ENCODE results near the gene SMARCA1.

- TF ChIP-seq CTCF (conservative IDR thresholded peaks at IDR 0.05; ENCODE audit: low read depth, low read length) (no peak), RAD21 (IDR thresholded peaks at IDR 0.05; ENCODE audit: low read length) (no peak), RFX5 (IDR thresholded peaks at IDR 0.05; ENCODE audit: low read depth, low read length) (no peak), BHLHE40 (IDR thresholded peaks at IDR 0.05; ENCODE audit: low read depth, low read length) (no peak), POLR2A (IDR thresholded peaks at IDR 0.05; ENCODE audit: low read depth, low read length) (no peak), MAZ (IDR thresholded peaks at IDR 0.05; ENCODE audit: borderline replicate concordance, low read depth, low read length) (no peak)
Measured at GRCh38 chrX:129525162-129525561, 1.9 kb upstream of the SMARCA1 start.

Measured in IMR-90 (cell line).